GM12878 (cell line): ENCODE measurements around the gene RNPS1. TPM values are rescaled to one million over a fixed set of nuclear protein-coding genes. Genes with fewer than 3 reads are reported as not detected.

ENCODE experiments used
- ATAC-seq: fragments of 200-7000 bp; cut with Tn5 transposase; 3 replicates; pipeline ENCODE4 v1.9.1; 2020; ENCODE audit warnings: mild to moderate bottlenecking, moderate library complexity
- BruUV-seq: library from RNA; stranded (reverse); fragments of 400-500 nt; replicated peaks from 2 replicates; lab custom pipeline; 2021; lab: Mats Ljungman, UMichigan
- CTCF ChIA-PET: fragments of 300-600 bp; sonication (Branson Sonifier 250); formaldehyde crosslinking; extraction: SDS; loops from one replicate; lab custom pipeline; 2021; ENCODE audit warnings: inconsistent platforms; lab: Yijun Ruan, JAX
- POLR2A ChIA-PET: fragments of 350-600 bp; formaldehyde crosslinking; extraction: SDS; loops from one replicate; lab custom pipeline; 2021; ENCODE audit warnings: inconsistent platforms; lab: Charles Lee
- RAD21 ChIA-PET: fragments of 300-600 bp; sonication (Branson Sonifier 250); formaldehyde crosslinking; loops from one replicate; lab custom pipeline; 2023; ENCODE audit warnings: antibody characterized with exemption; ENCODE audit not compliant: unreplicated experiment; lab: Charles Lee
- SMC1A ChIA-PET: fragments of 300-600 bp; sonication (Branson Sonifier 250); formaldehyde crosslinking; loops from one replicate; lab custom pipeline; 2023; ENCODE audit not compliant: unreplicated experiment, uncharacterized antibody; lab: Charles Lee
- DNase-seq: peaks from one replicate; pipeline ENCODE4 v3.0.0-alpha.2; 2011; ENCODE audit warnings: low read depth, low spot score
- FAIRE-seq: peaks from 3 replicates; lab custom pipeline; 2011; peaks lifted over from hg19 to GRCh38; lab: Jason Lieb, UNC
- H2AFZ ChIP-seq: 2 replicates; pipeline ENCODE4 v1.6.0; 2011; ENCODE audit warnings: low read depth, low read length, control low read depth; ENCODE audit not compliant: control insufficient read depth
- H3K27ac ChIP-seq: 2 replicates; pipeline ENCODE4 v1.5.1; 2011; ENCODE audit warnings: control low read depth; ENCODE audit not compliant: control insufficient read depth, insufficient read depth
- H3K27me3 ChIP-seq, 2 experiments: replicated peaks in 1 of 2; 2 replicates each; pipeline versions ENCODE4 v1.6.0 to v1.6.1; 2011; ENCODE audit warnings: low read length in 1 of 2; ENCODE audit not compliant: control insufficient read depth in 2 of 2, insufficient read depth in 2 of 2
- H3K36me3 ChIP-seq, 2 experiments: 2 replicates each; pipeline ENCODE4 v1.5.1; 2011; ENCODE audit warnings: low read length in 1 of 2; ENCODE audit not compliant: control insufficient read depth in 2 of 2, insufficient read depth in 2 of 2
- H3K4me1 ChIP-seq: 2 replicates; pipeline ENCODE4 v1.6.1; 2011; ENCODE audit warnings: mild to moderate bottlenecking, low read length, moderate library complexity, mixed read lengths; ENCODE audit not compliant: control insufficient read depth, insufficient read depth
- H3K4me2 ChIP-seq: 2 replicates; pipeline ENCODE4 v1.6.0; 2011; ENCODE audit warnings: control low read depth; ENCODE audit not compliant: control insufficient read depth, insufficient read depth
- H3K4me3 ChIP-seq: fragments of 200-600 bp; sonication (generic); 2 replicates; pipeline ENCODE4 v1.5.1; 2016
- H3K79me2 ChIP-seq: 2 replicates; pipeline ENCODE4 v1.6.0; 2011; ENCODE audit warnings: low read length; ENCODE audit not compliant: control insufficient read depth, insufficient read depth
- H3K9ac ChIP-seq: 2 replicates; pipeline ENCODE4 v1.8.0; 2011; ENCODE audit warnings: low read length, control low read depth, mixed read lengths; ENCODE audit not compliant: control insufficient read depth, insufficient read depth
- H3K9me3 ChIP-seq: replicated peaks from 3 replicates; pipeline ENCODE4 v1.5.1; 2011; ENCODE audit warnings: mild to moderate bottlenecking, low read length; ENCODE audit not compliant: control insufficient read depth, insufficient read depth
- H4K20me1 ChIP-seq: 2 replicates; pipeline ENCODE4 v1.6.0; 2011; ENCODE audit not compliant: control insufficient read depth, insufficient read depth
- BMI1 ChIP-seq: fragments of 450-650 bp; IDR thresholded peaks from 2 replicates; pipeline ENCODE4 v1.6.1; 2016; ENCODE audit warnings: mild to moderate bottlenecking, moderate library complexity, borderline replicate concordance
- ESRRA ChIP-seq: IDR thresholded peaks from 2 replicates; pipeline ENCODE4 v1.6.1; 2012; ENCODE audit warnings: mild to moderate bottlenecking, low read length, improper control_type of control experiment
- EZH2 ChIP-seq: IDR thresholded peaks from 2 replicates; pipeline ENCODE4 v1.6.1; 2012; ENCODE audit warnings: low read depth, mild to moderate bottlenecking, control low read depth, inconsistent platforms, low read length, borderline replicate concordance; ENCODE audit not compliant: control insufficient read depth
- HCFC1 ChIP-seq: fragments of 150-350 bp; IDR thresholded peaks from 2 replicates; pipeline ENCODE4 v1.6.1; 2014; ENCODE audit warnings: low read length
- JUND ChIP-seq: IDR thresholded peaks from 2 replicates; pipeline ENCODE4 v1.6.1; 2012; ENCODE audit warnings: low read depth, mild to moderate bottlenecking, low read length, improper control_type of control experiment, moderate library complexity
- NBN ChIP-seq: fragments of 450-650 bp; IDR thresholded peaks from 2 replicates; pipeline ENCODE4 v1.6.1; 2016
- RAD51 ChIP-seq: fragments of 450-650 bp; IDR thresholded peaks from 2 replicates; pipeline ENCODE4 v1.6.1; 2016; ENCODE audit warnings: moderate library complexity, mild to moderate bottlenecking, inconsistent platforms
- RB1 ChIP-seq: fragments of 450-650 bp; formaldehyde crosslinking; IDR thresholded peaks from 2 replicates; pipeline ENCODE4 v1.6.1; 2017; ENCODE audit warnings: mild to moderate bottlenecking, borderline replicate concordance
- RBBP5 ChIP-seq: fragments of 200-600 bp; sonication (generic); conservative IDR thresholded peaks from 2 replicates; pipeline ENCODE4 v1.6.1; 2016
- ZNF207 ChIP-seq: fragments of 450-650 bp; IDR thresholded peaks from 2 replicates; pipeline ENCODE4 v1.6.1; 2014; ENCODE audit warnings: antibody characterized with exemption, mild to moderate bottlenecking, borderline replicate concordance
- ZNF217 ChIP-seq: fragments of 450-650 bp; IDR thresholded peaks from 2 replicates; pipeline ENCODE4 v1.6.1; 2017; ENCODE audit warnings: antibody characterized with exemption, mild to moderate bottlenecking
- ZZZ3 ChIP-seq: IDR thresholded peaks from 2 replicates; pipeline ENCODE4 v1.6.1; 2011; ENCODE audit warnings: low read depth; ENCODE audit not compliant: control insufficient read depth, insufficient read length
- WGBS: methylation state at CpG from one replicate; pipeline ENCODE4 v1.1.6; 2016; ENCODE audit warnings: low lambda C conversion rate; ENCODE audit not compliant: insufficient replicate concordance, insufficient coverage; ENCODE audit errors: missing lambda C conversion rate; 5-methylcytosine and 5-hydroxymethylcytosine counted together
- in situ Hi-C: fragments of 300-500 bp; cut with MboI; formaldehyde crosslinking; loops from 9 replicates; pipeline ENCODE4 v1.14.3; 2018; ENCODE audit warnings: mixed read lengths
- intact Hi-C: fragments of 100-400 bp; cut with micrococcal nuclease; formaldehyde crosslinking; loops from one replicate; pipeline ENCODE4 v1.14.2; 2022; ENCODE audit not compliant: unreplicated experiment
- polyA plus RNA-seq, 11 experiments: library from polyadenylated mRNA; depleted of rRNA in 4 of 11; unstranded in 6 of 11; stranded (reverse) in 5 of 11; fragments of >200 nt; fragmentation: Nextera tagmentation in 4 of 11; fragmentation: Illumina TruSeq in 1 of 11; extraction: Ambion mirVana in 4 of 11; extraction: Trizol in 1 of 11; gene quantifications; 1 replicate in 1 of 11; 2 replicates in 10 of 11; pipeline versions ENCODE4 v1.2.1 to v1.2.3, GENCODE V29; 2011 to 2016; ENCODE audit warnings: inconsistent platforms in 2 of 11, missing spikeins in 2 of 11, low read depth in 1 of 11
- total RNA-seq, 4 experiments: library from RNA; depleted of rRNA in 3 of 4; stranded (reverse); fragments of >200 nt in 3 of 4; fragmentation: Illumina TruSeq in 1 of 4; extraction: Trizol in 1 of 4; gene quantifications; 2 replicates each; pipeline versions ENCODE4 v1.2.1 to v1.2.3, GENCODE V29; 2013 to 2021
- TF ChIP-seq, protein P1 (sequence below): fragments of 450-650 bp; IDR thresholded peaks from 2 replicates; pipeline ENCODE4 v1.6.1; 2016; ENCODE audit warnings: mild to moderate bottlenecking, moderate library complexity, borderline replicate concordance
- TF ChIP-seq, protein P2 (sequence below): IDR thresholded peaks from 2 replicates; pipeline ENCODE4 v1.6.1; 2011; ENCODE audit warnings: mild to moderate bottlenecking, low read depth, low read length, moderate library complexity; ENCODE audit not compliant: insufficient replicate concordance
- TF ChIP-seq, protein P3 (sequence below): fragments of 150-350 bp; IDR thresholded peaks from 2 replicates; pipeline ENCODE4 v1.6.1; 2016; ENCODE audit warnings: low read depth, low read length

The RNPS1 gene
- total and polyA plus RNA-seq, 10 of the 15 experiments (the other 5 are each of a cell fraction or from before 2014, with no cell fraction given) = 38.2 to 359 (median 188) TPM

- ChIA-PET CTCF (no interaction called here), RAD21 (no interaction called here), SMC1A (no interaction called here), POLR2A (no interaction called here)
- intact Hi-C loops (no loop called here), in situ Hi-C loops (no loop called here)
- ATAC-seq (no peak), DNase-seq (no peak), FAIRE-seq (no peak)
- TF ChIP-seq ZNF217 (no peak), JUND (no peak), NBN (no peak), BMI1 (no peak), EZH2 (no peak), ZNF207 (no peak), HCFC1 (no peak), RB1 (no peak), RBBP5 (no peak), ESRRA (no peak), ZZZ3 (no peak), RAD51 (no peak)
- TF ChIP-seq, protein P1, sequence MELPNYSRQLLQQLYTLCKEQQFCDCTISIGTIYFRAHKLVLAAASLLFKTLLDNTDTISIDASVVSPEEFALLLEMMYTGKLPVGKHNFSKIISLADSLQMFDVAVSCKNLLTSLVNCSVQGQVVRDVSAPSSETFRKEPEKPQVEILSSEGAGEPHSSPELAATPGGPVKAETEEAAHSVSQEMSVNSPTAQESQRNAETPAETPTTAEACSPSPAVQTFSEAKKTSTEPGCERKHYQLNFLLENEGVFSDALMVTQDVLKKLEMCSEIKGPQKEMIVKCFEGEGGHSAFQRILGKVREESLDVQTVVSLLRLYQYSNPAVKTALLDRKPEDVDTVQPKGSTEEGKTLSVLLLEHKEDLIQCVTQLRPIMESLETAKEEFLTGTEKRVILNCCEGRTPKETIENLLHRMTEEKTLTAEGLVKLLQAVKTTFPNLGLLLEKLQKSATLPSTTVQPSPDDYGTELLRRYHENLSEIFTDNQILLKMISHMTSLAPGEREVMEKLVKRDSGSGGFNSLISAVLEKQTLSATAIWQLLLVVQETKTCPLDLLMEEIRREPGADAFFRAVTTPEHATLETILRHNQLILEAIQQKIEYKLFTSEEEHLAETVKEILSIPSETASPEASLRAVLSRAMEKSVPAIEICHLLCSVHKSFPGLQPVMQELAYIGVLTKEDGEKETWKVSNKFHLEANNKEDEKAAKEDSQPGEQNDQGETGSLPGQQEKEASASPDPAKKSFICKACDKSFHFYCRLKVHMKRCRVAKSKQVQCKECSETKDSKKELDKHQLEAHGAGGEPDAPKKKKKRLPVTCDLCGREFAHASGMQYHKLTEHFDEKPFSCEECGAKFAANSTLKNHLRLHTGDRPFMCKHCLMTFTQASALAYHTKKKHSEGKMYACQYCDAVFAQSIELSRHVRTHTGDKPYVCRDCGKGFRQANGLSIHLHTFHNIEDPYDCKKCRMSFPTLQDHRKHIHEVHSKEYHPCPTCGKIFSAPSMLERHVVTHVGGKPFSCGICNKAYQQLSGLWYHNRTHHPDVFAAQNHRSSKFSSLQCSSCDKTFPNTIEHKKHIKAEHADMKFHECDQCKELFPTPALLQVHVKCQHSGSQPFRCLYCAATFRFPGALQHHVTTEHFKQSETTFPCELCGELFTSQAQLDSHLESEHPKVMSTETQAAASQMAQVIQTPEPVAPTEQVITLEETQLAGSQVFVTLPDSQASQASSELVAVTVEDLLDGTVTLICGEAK = no peak
- TF ChIP-seq, protein P2, sequence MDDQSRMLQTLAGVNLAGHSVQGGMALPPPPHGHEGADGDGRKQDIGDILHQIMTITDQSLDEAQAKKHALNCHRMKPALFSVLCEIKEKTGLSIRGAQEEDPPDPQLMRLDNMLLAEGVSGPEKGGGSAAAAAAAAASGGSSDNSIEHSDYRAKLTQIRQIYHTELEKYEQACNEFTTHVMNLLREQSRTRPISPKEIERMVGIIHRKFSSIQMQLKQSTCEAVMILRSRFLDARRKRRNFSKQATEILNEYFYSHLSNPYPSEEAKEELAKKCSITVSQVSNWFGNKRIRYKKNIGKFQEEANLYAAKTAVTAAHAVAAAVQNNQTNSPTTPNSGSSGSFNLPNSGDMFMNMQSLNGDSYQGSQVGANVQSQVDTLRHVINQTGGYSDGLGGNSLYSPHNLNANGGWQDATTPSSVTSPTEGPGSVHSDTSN = no peak
- TF ChIP-seq, protein P3, sequence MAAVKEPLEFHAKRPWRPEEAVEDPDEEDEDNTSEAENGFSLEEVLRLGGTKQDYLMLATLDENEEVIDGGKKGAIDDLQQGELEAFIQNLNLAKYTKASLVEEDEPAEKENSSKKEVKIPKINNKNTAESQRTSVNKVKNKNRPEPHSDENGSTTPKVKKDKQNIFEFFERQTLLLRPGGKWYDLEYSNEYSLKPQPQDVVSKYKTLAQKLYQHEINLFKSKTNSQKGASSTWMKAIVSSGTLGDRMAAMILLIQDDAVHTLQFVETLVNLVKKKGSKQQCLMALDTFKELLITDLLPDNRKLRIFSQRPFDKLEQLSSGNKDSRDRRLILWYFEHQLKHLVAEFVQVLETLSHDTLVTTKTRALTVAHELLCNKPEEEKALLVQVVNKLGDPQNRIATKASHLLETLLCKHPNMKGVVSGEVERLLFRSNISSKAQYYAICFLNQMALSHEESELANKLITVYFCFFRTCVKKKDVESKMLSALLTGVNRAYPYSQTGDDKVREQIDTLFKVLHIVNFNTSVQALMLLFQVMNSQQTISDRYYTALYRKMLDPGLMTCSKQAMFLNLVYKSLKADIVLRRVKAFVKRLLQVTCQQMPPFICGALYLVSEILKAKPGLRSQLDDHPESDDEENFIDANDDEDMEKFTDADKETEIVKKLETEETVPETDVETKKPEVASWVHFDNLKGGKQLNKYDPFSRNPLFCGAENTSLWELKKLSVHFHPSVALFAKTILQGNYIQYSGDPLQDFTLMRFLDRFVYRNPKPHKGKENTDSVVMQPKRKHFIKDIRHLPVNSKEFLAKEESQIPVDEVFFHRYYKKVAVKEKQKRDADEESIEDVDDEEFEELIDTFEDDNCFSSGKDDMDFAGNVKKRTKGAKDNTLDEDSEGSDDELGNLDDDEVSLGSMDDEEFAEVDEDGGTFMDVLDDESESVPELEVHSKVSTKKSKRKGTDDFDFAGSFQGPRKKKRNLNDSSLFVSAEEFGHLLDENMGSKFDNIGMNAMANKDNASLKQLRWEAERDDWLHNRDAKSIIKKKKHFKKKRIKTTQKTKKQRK = no peak
- no peaks in the 10 kb centered on the region for H3K36me3 ChIP-seq
- no peak overlapping the region for H3K4me2 ChIP-seq
- H3K27ac ChIP-seq = no peak overlapping the region
- H3K4me1 ChIP-seq = peaks cover 10% of the 10 kb centered on the region
- H3K9ac ChIP-seq = no peak overlapping the region
- H3K79me2 ChIP-seq = no peaks in the 10 kb centered on the region
- no peaks in the 10 kb centered on the region for H4K20me1 ChIP-seq
- WGBS = 73% methylated on average over 20 of the region's 31 CpGs
- no peak overlapping the region for H3K4me3 ChIP-seq
- no peak overlapping the region for H2AFZ ChIP-seq
- no peaks in the 10 kb centered on the region for H3K27me3 ChIP-seq
- no peaks in the 10 kb centered on the region for H3K9me3 ChIP-seq
- BruUV-seq = no TSS peak
Measured at GRCh38 chr16:2299121-2299914, 31.4 kb upstream of the RNPS1 start.
